ENCODE data around the gene SETD3.

The SETD3 gene

DNA sequence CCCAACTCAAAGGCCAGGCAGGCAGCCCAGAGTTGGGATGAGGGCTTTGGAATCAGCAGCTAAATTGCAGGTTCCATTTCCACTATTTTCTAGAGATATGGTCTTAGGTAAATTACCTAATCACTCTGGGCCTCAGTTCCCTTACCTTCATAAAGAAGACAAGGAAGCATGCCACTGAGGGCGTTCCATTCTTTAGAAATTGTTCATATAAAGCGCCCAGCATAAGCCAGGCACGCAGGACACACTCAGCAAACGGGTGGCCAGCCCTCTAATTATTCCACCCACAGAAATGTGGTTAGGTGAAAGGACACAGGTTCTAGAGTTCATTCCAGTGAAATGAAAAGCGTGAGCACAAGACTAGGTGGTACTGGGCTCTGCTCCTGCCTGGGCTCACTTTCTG is 120.8 kb downstream of the SETD3 start:
- no peak overlapping the region for H3K4me2 ChIP-seq (ENCODE audit: low read length)
- no peak overlapping the region for H3K27ac ChIP-seq (ENCODE audit: low read depth, low read length, poor library complexity, severe bottlenecking)
- H2AFZ ChIP-seq (ENCODE audit: low read length) = no peak overlapping the region
- H3K9me3 ChIP-seq (ENCODE audit: low read length) = no peaks in the 10 kb centered on the region
- H3K36me3 ChIP-seq (ENCODE audit: insufficient read depth, low read length) = no peaks in the 10 kb centered on the region
- H3K9me2 ChIP-seq (ENCODE audit: low read depth, low read length) = no peaks in the 10 kb centered on the region
- no peak overlapping the region for H3K4me3 ChIP-seq (ENCODE audit: low read depth, low read length, poor library complexity, severe bottlenecking)
- H3F3A ChIP-seq (ENCODE audit: insufficient read depth, low read length) = no peaks in the 10 kb centered on the region
- no peaks in the 10 kb centered on the region for H4K20me1 ChIP-seq (ENCODE audit: insufficient read depth, low read length)
- TF ChIP-seq, protein P1, sequence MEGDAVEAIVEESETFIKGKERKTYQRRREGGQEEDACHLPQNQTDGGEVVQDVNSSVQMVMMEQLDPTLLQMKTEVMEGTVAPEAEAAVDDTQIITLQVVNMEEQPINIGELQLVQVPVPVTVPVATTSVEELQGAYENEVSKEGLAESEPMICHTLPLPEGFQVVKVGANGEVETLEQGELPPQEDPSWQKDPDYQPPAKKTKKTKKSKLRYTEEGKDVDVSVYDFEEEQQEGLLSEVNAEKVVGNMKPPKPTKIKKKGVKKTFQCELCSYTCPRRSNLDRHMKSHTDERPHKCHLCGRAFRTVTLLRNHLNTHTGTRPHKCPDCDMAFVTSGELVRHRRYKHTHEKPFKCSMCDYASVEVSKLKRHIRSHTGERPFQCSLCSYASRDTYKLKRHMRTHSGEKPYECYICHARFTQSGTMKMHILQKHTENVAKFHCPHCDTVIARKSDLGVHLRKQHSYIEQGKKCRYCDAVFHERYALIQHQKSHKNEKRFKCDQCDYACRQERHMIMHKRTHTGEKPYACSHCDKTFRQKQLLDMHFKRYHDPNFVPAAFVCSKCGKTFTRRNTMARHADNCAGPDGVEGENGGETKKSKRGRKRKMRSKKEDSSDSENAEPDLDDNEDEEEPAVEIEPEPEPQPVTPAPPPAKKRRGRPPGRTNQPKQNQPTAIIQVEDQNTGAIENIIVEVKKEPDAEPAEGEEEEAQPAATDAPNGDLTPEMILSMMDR (IDR thresholded peaks at IDR 0.05; ENCODE audit: low read length) = no peak
- TF ChIP-seq EZH2 (IDR thresholded peaks at IDR 0.05; ENCODE audit: borderline replicate concordance, low read length) = no peak
- H3K27me3 ChIP-seq (ENCODE audit: insufficient read depth, low read length) = peaks cover 6% of the 10 kb centered on the region; the same call in 1 of the 2 replicates
- no peaks in the 10 kb centered on the region for H3K4me1 ChIP-seq (ENCODE audit: insufficient read depth, low read length, severe bottlenecking)
- no peak overlapping the region for H3K9ac ChIP-seq (ENCODE audit: low read length)
- no peaks in the 10 kb centered on the region for H3K79me2 ChIP-seq (ENCODE audit: insufficient read depth, low read length)

DNA sequence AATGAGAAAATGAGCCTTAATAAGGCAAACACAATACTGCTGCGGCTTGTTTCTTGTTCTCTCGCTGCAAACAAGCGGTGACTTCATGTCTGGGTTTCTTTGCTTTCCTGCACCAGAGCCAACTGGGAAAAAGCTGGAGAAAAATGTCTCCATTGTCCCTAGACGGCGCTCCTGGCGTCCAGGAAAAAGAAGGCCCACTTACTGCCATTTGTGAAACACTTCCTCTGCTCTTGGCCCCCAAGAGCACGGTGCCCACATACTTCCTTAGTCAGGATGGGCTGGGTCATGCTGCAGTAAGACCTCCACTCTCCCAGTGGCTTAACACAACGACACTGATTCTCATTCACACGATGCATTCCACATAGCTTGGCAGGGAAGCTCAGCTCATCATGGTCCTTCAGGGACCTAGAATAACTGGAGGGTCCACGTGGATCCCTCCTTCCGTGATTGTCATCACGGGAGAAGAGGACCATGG is 122.7 kb downstream of the SETD3 start:
- Histone ChIP-seq H3K9ac (ENCODE audit: low read length) (no peak overlapping the region), H2AFZ (ENCODE audit: low read length) (no peak overlapping the region), H3F3A (ENCODE audit: insufficient read depth, low read length) (no peaks in the 10 kb centered on the region), H3K79me2 (ENCODE audit: insufficient read depth, low read length) (no peaks in the 10 kb centered on the region), H3K9me2 (ENCODE audit: low read depth, low read length) (no peaks in the 10 kb centered on the region), H3K4me1 (ENCODE audit: insufficient read depth, low read length, severe bottlenecking) (no peaks in the 10 kb centered on the region), H3K4me3 (ENCODE audit: low read depth, low read length, poor library complexity, severe bottlenecking) (no peak overlapping the region), H3K4me2 (ENCODE audit: low read length) (no peak overlapping the region), H3K9me3 (ENCODE audit: low read length) (no peaks in the 10 kb centered on the region), H3K36me3 (ENCODE audit: insufficient read depth, low read length) (no peaks in the 10 kb centered on the region), H3K27ac (ENCODE audit: low read depth, low read length, poor library complexity, severe bottlenecking) (no peak overlapping the region), H3K27me3 (ENCODE audit: insufficient read depth, low read length) (peaks cover 6% of the 10 kb centered on the region; the same call in 1 of the 2 replicates), H4K20me1 (ENCODE audit: insufficient read depth, low read length) (no peaks in the 10 kb centered on the region)
- TF ChIP-seq EZH2 (IDR thresholded peaks at IDR 0.05; ENCODE audit: borderline replicate concordance, low read length) = no peak
- TF ChIP-seq, protein P1 (IDR thresholded peaks at IDR 0.05; ENCODE audit: low read length) = no peak

DNA sequence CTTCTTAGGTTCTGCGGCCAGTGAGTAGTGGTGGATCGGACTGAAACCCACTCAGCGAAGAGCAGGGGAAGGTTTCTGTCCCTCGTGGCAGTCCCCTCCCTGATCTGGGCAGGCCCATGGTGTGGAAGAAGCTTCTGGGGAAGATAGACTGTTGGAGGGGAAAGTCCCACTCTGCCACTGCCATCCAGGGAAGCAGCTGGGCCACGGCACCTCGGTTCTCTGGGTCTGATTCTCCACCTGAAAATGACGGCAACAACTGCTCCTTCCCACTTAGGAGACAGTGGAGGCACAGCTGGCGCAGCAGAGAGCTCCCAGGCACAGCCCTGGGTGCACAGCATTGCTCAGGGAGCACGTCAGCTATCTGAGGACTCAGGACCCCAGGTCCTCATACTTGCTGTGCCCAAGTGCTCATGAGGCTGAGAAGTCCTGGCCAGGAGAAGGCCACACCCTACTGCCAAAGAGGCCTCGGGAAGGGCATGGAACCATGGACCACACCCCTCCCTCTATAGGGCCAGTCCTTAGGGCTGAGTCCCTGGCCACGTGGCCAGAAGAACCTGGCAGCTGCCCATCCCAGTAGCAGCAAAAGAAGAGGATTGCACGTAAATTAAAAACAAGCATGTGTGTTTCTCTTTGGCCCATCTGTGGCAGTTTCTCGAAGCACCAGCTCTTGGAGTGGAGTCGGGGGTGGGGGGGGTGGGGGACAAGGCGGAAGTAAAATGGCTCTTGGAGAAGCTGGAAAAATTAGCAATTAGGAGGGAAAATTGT is 123.3 kb downstream of the SETD3 start:
- H3K9me2 ChIP-seq (ENCODE audit: low read depth, low read length) = no peaks in the 10 kb centered on the region
- H2AFZ ChIP-seq (ENCODE audit: low read length) = no peak overlapping the region
- no peak overlapping the region for H3K4me2 ChIP-seq (ENCODE audit: low read length)
- TF ChIP-seq, protein P1 (IDR thresholded peaks at IDR 0.05; ENCODE audit: low read length) = no peak
- H3K9me3 ChIP-seq (ENCODE audit: low read length) = no peaks in the 10 kb centered on the region
- no peak overlapping the region for H3K27ac ChIP-seq (ENCODE audit: low read depth, low read length, poor library complexity, severe bottlenecking)
- H3K36me3 ChIP-seq (ENCODE audit: insufficient read depth, low read length) = no peaks in the 10 kb centered on the region
- H3K4me1 ChIP-seq (ENCODE audit: insufficient read depth, low read length, severe bottlenecking) = no peaks in the 10 kb centered on the region
- H3K27me3 ChIP-seq (ENCODE audit: insufficient read depth, low read length) = peaks cover 6% of the 10 kb centered on the region; the same call in 1 of the 2 replicates
- H3K9ac ChIP-seq (ENCODE audit: low read length) = no peak overlapping the region
- H4K20me1 ChIP-seq (ENCODE audit: insufficient read depth, low read length) = no peaks in the 10 kb centered on the region
- H3K79me2 ChIP-seq (ENCODE audit: insufficient read depth, low read length) = no peaks in the 10 kb centered on the region
- no peak overlapping the region for H3K4me3 ChIP-seq (ENCODE audit: low read depth, low read length, poor library complexity, severe bottlenecking)
- no peaks in the 10 kb centered on the region for H3F3A ChIP-seq (ENCODE audit: insufficient read depth, low read length)

Measured in OCI-LY1 (cell line).